Measurements from ENCODE around the gene ADAM12. TPM values are rescaled to one million over a fixed set of nuclear protein-coding genes. Genes with fewer than 3 reads are reported as not detected.

ADAM12 gene
- total RNA-seq, 2 donors from 2014 or later = 15.2 to 36.6 TPM

GRCh38 chr10:126205486-126206205 is 182.6 kb downstream of the ADAM12 start:
- H3K4me3 Mint-ChIP-seq = no peak overlapping the region
- H3K36me3 Mint-ChIP-seq (ENCODE audit: low read depth) = no peaks in the 10 kb centered on the region
- DNase-seq = no peak
- H3K9me3 ChIP-seq (ENCODE audit: control insufficient read depth, low read length, poor library complexity, severe bottlenecking) = no peaks in the 10 kb centered on the region
- H3K27me3 Mint-ChIP-seq = no peaks in the 10 kb centered on the region
- no peak overlapping the region for H3K27ac Mint-ChIP-seq
- ATAC-seq = no peak
- H3K4me1 Mint-ChIP-seq = no peaks in the 10 kb centered on the region

GRCh38 chr10:126204320-126204719 is 184.0 kb downstream of the ADAM12 start:
- ATAC-seq = no peak
- H3K4me3 Mint-ChIP-seq = no peak overlapping the region
- H3K4me1 Mint-ChIP-seq = no peaks in the 10 kb centered on the region
- no peaks in the 10 kb centered on the region for H3K36me3 Mint-ChIP-seq (ENCODE audit: low read depth)
- H3K9me3 ChIP-seq (ENCODE audit: control insufficient read depth, low read length, poor library complexity, severe bottlenecking) = no peaks in the 10 kb centered on the region
- no peak for DNase-seq
- H3K27me3 Mint-ChIP-seq = no peaks in the 10 kb centered on the region
- no peak overlapping the region for H3K27ac Mint-ChIP-seq

GRCh38 chr10:126203746-126204145 is 184.5 kb downstream of the ADAM12 start:
- ATAC-seq = no peak
- no peak for DNase-seq
- H3K9me3 ChIP-seq (ENCODE audit: control insufficient read depth, low read length, poor library complexity, severe bottlenecking) = no peaks in the 10 kb centered on the region
- Mint-ChIP-seq H3K4me1 (no peaks in the 10 kb centered on the region), H3K27me3 (no peaks in the 10 kb centered on the region), H3K27ac (no peak overlapping the region), H3K4me3 (no peak overlapping the region), H3K36me3 (ENCODE audit: low read depth) (no peaks in the 10 kb centered on the region)

DNA sequence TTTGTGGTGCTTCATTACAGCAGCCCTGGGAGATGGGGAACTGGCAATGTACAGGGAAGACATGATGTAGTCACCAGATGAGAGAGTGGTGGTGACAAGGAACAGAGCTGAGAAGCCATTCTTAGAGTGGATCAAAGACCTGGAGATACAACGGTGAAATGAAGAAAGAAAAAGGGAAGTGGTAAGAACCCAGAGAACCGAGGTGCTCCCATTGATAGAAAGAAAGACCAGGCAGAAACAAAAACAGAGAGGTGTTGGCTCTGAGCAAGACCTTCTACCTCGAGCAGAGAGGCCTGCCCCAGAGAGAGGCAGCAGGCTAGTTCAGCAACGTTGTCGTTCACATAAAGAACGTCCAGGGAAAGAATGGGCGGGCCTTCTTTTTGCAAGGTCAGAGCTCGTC is 186.7 kb downstream of the ADAM12 start:
- ATAC-seq = no peak
- Mint-ChIP-seq H3K4me3 (no peak overlapping the region), H3K4me1 (no peaks in the 10 kb centered on the region), H3K27me3 (no peaks in the 10 kb centered on the region), H3K36me3 (ENCODE audit: low read depth) (no peaks in the 10 kb centered on the region), H3K27ac (no peak overlapping the region)
- no peaks in the 10 kb centered on the region for H3K9me3 ChIP-seq (ENCODE audit: control insufficient read depth, low read length, poor library complexity, severe bottlenecking)
- DNase-seq = no peak

GRCh38 chr10:126199221-126199998 is 188.9 kb downstream of the ADAM12 start:
- no peaks in the 10 kb centered on the region for H3K4me1 Mint-ChIP-seq
- H3K36me3 Mint-ChIP-seq (ENCODE audit: low read depth) = no peaks in the 10 kb centered on the region
- ATAC-seq (no peak), DNase-seq (no peak)
- H3K27me3 Mint-ChIP-seq = no peaks in the 10 kb centered on the region
- no peak overlapping the region for H3K4me3 Mint-ChIP-seq
- H3K9me3 ChIP-seq (ENCODE audit: control insufficient read depth, low read length, poor library complexity, severe bottlenecking) = no peaks in the 10 kb centered on the region
- no peak overlapping the region for H3K27ac Mint-ChIP-seq

- Mint-ChIP-seq H3K27me3 (no peaks in the 10 kb centered on the region), H3K4me1 (no peaks in the 10 kb centered on the region), H3K27ac (no peak overlapping the region), H3K4me3 (no peak overlapping the region), H3K36me3 (ENCODE audit: low read depth) (no peaks in the 10 kb centered on the region)
- ATAC-seq = no peak
- no peaks in the 10 kb centered on the region for H3K9me3 ChIP-seq (ENCODE audit: control insufficient read depth, low read length, poor library complexity, severe bottlenecking)
- no peak for DNase-seq
These were observed 189.6 kb downstream of the ADAM12 start for GRCh38 chr10:126198681-126199080.

GRCh38 chr10:126197036-126197543 is 191.2 kb downstream of the ADAM12 start:
- no peak for DNase-seq
- Mint-ChIP-seq H3K36me3 (ENCODE audit: low read depth) (no peaks in the 10 kb centered on the region), H3K4me3 (no peak overlapping the region), H3K27ac (no peak overlapping the region), H3K27me3 (no peaks in the 10 kb centered on the region), H3K4me1 (no peaks in the 10 kb centered on the region)
- ATAC-seq = no peak
- no peaks in the 10 kb centered on the region for H3K9me3 ChIP-seq (ENCODE audit: control insufficient read depth, low read length, poor library complexity, severe bottlenecking)

GRCh38 chr10:126196281-126196680 is 192.0 kb downstream of the ADAM12 start:
- Mint-ChIP-seq H3K4me3 (no peak overlapping the region), H3K27ac (no peak overlapping the region), H3K27me3 (no peaks in the 10 kb centered on the region), H3K4me1 (no peaks in the 10 kb centered on the region), H3K36me3 (ENCODE audit: low read depth) (no peaks in the 10 kb centered on the region)
- no peak for DNase-seq
- H3K9me3 ChIP-seq (ENCODE audit: control insufficient read depth, low read length, poor library complexity, severe bottlenecking) = no peaks in the 10 kb centered on the region
- no peak for ATAC-seq

DNA sequence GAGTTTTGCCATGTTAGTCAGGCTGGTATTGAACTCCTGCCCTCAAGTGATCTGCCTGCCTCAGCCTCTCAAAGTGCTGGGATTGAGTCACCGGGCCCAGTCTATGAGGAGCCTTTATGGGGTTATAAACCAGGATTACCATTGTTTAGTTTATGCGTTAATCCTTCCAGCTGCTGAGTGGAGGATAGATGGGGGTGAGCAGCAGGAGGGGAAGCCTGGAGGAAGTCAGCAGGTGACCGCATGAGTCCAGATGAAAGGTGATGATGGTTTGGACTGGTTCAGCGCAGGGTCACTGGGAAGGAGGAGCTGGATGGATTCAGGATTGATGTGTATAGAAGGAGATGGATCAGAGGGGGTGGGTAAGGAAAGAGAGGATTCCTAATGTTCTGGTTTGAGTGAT is 197.1 kb downstream of the ADAM12 start:
- no peaks in the 10 kb centered on the region for H3K4me1 Mint-ChIP-seq
- H3K36me3 Mint-ChIP-seq (ENCODE audit: low read depth) = no peaks in the 10 kb centered on the region
- no peak for DNase-seq
- H3K4me3 Mint-ChIP-seq = no peak overlapping the region
- ATAC-seq = no peak
- no peaks in the 10 kb centered on the region for H3K9me3 ChIP-seq (ENCODE audit: control insufficient read depth, low read length, poor library complexity, severe bottlenecking)
- no peak overlapping the region for H3K27ac Mint-ChIP-seq
- H3K27me3 Mint-ChIP-seq = no peaks in the 10 kb centered on the region

- no peaks in the 10 kb centered on the region for H3K9me3 ChIP-seq (ENCODE audit: control insufficient read depth, low read length, poor library complexity, severe bottlenecking)
- no peaks in the 10 kb centered on the region for H3K4me1 Mint-ChIP-seq
- ATAC-seq (no peak), DNase-seq (no peak)
- H3K36me3 Mint-ChIP-seq (ENCODE audit: low read depth) = no peaks in the 10 kb centered on the region
- no peak overlapping the region for H3K4me3 Mint-ChIP-seq
- no peaks in the 10 kb centered on the region for H3K27me3 Mint-ChIP-seq
- H3K27ac Mint-ChIP-seq = no peak overlapping the region
These were observed 199.5 kb downstream of the ADAM12 start for GRCh38 chr10:126188679-126189200.

DNA sequence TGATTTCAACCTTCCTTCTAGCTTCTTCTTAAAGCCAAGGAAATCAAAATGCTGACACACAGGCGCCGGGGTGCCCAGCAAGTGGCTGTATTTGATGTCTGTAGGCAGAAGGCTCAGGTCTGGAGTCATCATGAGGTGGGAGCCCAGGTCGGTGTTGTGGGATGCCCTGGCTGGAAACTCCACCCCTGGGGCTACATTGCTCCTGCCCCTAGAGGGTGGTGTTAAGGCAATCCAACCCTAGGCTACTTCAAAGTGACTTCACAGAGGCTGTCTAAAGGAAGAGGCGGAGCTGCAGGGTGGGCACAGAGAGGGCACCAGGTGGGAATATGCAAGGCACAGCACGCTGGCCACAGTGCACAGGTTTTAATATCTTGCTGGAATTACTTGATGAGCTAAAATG is 200.9 kb downstream of the ADAM12 start:
- ATAC-seq (no peak), DNase-seq (no peak)
- no peaks in the 10 kb centered on the region for H3K27me3 Mint-ChIP-seq
- no peaks in the 10 kb centered on the region for H3K4me1 Mint-ChIP-seq
- no peaks in the 10 kb centered on the region for H3K36me3 Mint-ChIP-seq (ENCODE audit: low read depth)
- no peaks in the 10 kb centered on the region for H3K9me3 ChIP-seq (ENCODE audit: control insufficient read depth, low read length, poor library complexity, severe bottlenecking)
- H3K4me3 Mint-ChIP-seq = no peak overlapping the region
- no peak overlapping the region for H3K27ac Mint-ChIP-seq

- no peak overlapping the region for H3K4me3 Mint-ChIP-seq
- no peaks in the 10 kb centered on the region for H3K36me3 Mint-ChIP-seq (ENCODE audit: low read depth)
- no peak overlapping the region for H3K27ac Mint-ChIP-seq
- ATAC-seq = no peak
- DNase-seq = no peak
- no peaks in the 10 kb centered on the region for H3K9me3 ChIP-seq (ENCODE audit: control insufficient read depth, low read length, poor library complexity, severe bottlenecking)
- no peaks in the 10 kb centered on the region for H3K27me3 Mint-ChIP-seq
- H3K4me1 Mint-ChIP-seq = no peaks in the 10 kb centered on the region
These were observed 201.5 kb downstream of the ADAM12 start for GRCh38 chr10:126186766-126187165.

DNA sequence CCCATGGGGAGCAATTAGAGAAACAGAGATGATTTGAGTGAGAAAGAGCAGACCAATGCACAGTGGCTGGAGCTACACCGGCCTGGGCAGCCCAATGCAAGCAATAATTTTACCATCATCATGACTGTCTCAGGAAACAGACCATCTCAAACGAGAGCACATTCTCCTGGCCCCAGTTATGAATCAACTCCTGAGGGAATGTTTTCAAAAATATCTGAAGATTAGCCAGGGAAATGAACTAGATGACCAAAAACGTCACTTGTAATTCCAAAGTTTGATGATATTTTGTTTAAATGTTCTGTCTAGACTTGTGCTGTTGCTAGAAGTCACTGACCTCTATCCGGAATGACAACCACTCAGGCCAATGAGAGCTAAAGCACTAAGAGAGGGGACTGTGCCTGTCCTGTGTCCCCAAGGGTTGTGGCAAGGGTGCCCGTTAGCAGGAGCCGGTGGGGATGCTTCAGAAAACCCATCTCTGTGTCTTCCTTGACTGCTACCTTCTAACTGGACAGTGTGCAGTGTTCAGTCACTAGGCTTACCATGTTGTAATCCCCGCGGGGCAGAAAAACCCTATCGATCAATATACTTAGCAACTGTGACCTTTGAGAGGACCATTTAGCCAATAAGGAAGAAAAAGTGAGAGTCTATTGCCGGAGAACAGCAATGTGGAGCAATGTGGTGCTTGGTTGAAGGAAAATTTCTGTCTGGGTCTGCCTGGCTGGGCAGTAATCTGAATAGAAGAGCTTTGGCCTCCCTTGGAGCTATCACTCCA is 202.4 kb downstream of the ADAM12 start:
- H3K4me1 Mint-ChIP-seq = no peaks in the 10 kb centered on the region
- no peak overlapping the region for H3K4me3 Mint-ChIP-seq
- ATAC-seq (no peak), DNase-seq (no peak)
- no peak overlapping the region for H3K27ac Mint-ChIP-seq
- no peaks in the 10 kb centered on the region for H3K27me3 Mint-ChIP-seq
- no peaks in the 10 kb centered on the region for H3K36me3 Mint-ChIP-seq (ENCODE audit: low read depth)
- H3K9me3 ChIP-seq (ENCODE audit: control insufficient read depth, low read length, poor library complexity, severe bottlenecking) = no peaks in the 10 kb centered on the region
